ENCODE data around the gene INPP4B.
A peak's percentile ranks its signal among the peaks of the same experiment; 100 is the strongest.
"Not testable (repeated sequence)": the region's sequence is repeated elsewhere in the genome, so short reads cannot be mapped to it uniquely, and the experiment has no call there.

INPP4B gene

GRCh38 chr4:142824368-142824767, 21.7 kb downstream of the INPP4B start:
- DNase-seq (ENCODE audit: low spot score), result peak; percentile 14

- DNase-seq (ENCODE audit: low spot score), result no peak
These were observed 22.3 kb downstream of the INPP4B start for GRCh38 chr4:142823796-142824195.

DNA sequence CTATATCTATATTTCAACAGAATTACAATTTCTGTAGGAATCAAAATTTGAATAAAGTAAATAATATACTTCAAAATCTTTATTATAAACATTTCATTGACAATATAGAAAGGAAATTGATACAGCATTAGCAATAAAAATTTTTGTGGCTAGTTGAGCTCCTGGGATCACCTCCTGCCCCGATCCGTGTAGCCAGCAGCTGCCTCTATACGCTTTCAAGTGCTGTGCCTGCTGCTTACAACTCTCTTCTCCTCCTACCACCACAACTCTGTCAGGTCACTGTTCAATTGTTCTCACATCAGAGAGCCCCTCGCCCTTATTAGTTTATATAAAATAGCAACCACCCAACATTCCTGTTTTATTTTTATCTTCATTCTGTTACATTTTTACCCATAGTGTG, 27.6 kb downstream of the INPP4B start:
- no peak for DNase-seq (ENCODE audit: low spot score)

- DNase-seq (ENCODE audit: low spot score), result no peak
These were observed 28.1 kb downstream of the INPP4B start for GRCh38 chr4:142818031-142818430.

- DNase-seq (ENCODE audit: low spot score), result peak; percentile 39
These were observed 28.7 kb downstream of the INPP4B start for GRCh38 chr4:142817442-142817841.

DNA sequence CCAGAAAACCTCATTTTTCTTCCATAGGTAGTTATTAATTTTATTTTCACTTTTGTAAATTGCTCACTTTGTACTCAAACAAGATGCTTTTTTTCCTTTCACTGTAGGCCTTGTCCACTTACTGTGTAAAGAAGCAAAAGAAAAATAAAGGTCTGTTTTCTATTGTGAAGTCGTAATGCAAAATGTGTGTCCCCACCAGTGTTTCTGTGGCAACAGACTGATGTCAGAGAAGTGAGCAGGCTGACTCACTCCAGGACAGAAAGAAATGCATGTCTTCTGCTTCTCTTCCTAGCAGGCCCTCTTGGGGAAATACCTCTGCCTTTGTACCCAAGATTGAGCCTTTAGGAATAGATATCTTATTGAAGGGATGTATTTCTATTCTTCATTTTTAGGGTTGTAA, 30.3 kb downstream of the INPP4B start:
- DNase-seq (ENCODE audit: low spot score), result no peak

DNA sequence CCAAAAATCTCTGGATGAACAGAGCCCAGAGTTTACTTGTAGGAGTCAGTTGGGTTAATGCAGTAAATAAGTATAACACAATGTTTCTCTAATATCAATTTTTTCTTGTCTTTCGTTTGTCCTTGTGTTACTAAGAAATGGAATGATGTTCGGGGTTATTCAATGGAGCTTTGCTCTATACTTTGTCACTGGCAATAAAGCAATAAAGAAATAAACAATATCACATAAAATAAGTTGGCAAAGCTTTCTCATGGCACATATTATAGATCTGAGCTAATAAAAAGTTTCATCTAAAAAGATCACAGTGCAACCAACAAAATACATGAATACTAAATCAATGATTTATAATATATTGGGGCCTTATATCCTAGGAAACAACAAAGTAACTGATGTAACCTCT, 32.7 kb downstream of the INPP4B start:
- DNase-seq (ENCODE audit: low spot score), result no peak

DNA sequence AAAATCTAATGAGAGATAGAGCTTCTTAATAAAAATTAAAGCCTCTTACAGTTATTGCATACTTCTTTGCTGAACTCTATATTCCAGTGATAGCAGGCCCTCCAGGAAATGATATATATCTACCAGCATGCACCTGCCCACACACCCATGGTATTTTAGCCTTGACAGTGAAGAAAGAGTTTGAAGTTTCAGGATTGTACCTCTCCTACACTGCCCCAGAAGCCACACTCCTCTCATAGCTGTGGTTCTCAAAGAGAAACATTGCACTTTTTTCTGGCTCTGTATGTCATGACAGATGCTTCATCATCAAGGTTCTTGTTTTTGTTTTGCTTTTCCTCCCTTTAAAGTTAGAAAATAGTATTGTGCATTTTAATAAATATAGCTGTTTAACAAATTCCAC, 34.0 kb downstream of the INPP4B start:
- DNase-seq (ENCODE audit: low spot score), result no peak

- DNase-seq (ENCODE audit: low spot score), result no peak
These were observed 35.1 kb downstream of the INPP4B start for GRCh38 chr4:142811034-142811433.

DNA sequence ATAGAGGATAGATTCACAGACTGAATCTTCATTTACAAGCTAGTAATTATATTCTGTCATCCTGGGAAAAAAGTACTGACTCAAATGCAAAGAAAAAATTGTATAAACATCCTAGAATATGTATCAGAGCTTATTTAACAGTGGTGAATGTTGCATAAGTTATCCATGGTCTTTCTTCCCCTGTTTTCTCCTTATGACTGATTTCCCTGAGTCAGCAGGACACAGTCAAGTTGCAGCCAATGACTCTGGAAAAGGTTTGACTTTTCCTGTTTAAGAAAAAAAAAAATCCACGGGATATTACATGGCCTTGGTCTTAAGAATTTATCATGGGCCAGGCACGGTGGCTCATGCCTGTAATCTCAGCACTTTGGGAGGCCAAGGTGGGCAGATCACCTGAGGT, 36.5 kb downstream of the INPP4B start:
- no peak for DNase-seq (ENCODE audit: low spot score)

GRCh38 chr4:142803879-142804278, 42.2 kb downstream of the INPP4B start:
- not testable (repeated sequence) for DNase-seq (ENCODE audit: low spot score)

DNA sequence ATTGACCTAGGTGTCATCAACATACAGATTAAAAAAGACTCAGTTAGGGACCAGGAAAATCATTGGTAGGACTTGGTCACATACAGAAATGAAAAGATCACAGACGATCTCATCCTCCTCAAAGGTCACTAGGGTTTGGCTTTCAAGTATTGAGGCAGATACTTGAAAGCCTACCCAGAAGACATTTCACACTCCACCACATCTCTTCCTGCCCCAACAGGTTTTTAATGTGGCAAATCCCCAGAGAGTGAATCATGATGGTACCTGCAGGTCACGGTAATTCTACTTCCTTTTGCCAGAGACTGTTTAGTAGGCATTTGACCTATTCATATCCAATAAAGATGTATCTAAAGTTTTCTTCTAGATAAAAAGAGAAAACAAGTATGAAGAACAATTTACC, 44.1 kb downstream of the INPP4B start:
- no peak for DNase-seq (ENCODE audit: low spot score)

DNA sequence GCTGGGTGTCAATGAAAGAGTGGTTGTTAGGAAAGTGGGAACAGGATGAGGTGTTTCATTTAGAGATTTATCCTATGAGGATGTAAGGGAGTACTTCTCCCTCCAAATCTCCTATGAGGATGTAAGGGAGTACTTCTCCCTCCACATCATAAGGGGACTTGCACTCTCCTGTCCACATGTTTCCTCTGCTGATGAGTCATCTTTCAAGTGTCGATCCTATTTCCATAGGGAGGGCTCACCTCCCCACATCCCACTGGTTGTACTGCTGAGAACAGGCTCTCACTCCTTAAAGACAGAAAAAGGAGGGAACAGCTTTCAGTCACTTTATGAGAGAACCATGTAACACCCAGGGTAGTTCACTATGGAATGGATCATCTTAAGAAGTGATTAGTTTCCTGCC, 65.0 kb downstream of the INPP4B start:
- no peak for DNase-seq (ENCODE audit: low spot score)

DNA sequence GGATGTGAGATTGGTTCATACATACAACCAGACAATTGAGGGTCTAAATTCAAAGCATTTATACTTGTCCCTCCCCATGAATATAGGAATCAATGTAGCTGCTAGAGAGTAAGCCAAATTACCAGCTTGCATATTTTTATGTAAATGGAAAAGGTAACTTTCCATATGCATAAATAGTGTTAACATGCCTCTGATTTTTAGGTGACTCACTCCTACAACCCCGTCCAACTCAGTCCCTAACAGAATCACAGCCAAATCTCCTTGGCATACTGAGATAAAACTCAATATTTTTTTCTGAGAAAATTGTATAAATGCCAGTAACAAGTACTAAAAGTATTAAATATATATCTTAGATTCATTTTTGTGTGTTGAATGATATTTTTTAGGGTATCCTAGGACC, 67.2 kb downstream of the INPP4B start:
- DNase-seq (ENCODE audit: low spot score), result no peak

DNA sequence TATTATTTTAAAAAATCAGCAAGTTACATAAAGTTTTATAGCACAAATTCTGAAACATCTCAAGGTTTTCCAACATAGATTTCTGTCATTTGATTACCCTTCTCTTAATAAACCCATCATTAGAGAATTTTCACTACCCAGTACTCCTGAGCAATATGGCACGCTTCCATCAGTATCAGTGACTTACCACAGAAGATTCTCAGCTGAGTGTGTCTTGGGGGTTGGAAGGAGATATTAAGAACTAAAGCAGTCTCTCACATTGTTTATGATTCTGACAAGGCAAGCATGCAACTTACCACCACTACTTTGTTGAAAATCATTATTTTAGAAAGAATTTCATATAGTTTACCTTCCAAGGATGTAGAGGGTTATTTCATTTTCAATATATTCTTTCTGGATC, 67.7 kb downstream of the INPP4B start:
- no peak for DNase-seq (ENCODE audit: low spot score)

DNA sequence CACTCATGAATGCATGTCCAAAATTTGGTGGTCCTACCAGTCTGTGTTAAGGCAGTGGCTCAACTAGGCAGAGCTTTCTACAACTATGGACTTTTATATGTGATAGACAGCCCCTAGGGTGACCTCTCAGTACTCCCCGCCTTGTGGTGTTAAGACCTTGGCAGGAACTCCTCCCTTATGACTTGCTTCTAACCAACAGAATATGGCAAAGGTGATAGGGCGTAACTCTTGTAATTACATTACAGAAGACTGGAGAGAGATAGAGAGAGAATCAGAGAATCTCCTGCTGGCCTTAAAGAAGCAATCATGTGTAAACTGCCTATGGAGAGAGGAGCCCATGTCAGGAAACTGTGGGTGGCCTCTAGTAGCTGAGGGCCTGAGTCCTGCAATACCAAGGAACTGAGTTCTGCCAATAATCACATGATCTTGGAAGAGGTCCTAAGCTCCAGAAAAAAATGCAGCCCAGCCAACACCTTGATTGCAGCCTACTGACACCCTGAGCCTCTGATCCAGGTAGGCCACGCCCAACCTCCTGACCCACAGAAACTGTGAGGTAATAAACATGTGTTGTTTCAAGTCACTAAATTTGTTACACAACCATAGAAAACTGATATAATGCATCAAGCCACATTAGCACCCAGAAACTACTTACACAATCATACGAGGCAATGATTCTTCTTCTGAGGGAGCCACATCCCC, 68.9 kb downstream of the INPP4B start:
- DNase-seq (ENCODE audit: low spot score), result no peak

DNA sequence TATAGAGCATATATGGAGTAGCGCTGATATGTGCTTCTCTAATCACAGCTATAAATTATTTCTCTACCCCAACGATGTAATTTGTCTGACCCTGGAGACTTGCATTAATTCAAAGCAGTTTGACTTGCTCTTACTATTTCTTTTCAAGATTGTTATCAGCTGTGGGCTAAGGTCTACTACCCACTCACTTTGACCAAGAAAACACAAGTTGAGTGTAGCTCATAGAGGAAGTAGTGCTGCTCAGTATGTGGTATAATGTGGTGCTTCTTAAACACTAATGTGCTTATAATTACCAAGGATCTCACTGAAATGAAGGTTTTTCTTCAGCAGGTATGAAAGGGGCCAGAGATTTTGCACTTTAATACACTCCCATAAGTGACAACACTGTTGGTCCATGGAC, 70.1 kb downstream of the INPP4B start:
- no peak for DNase-seq (ENCODE audit: low spot score)

- DNase-seq (ENCODE audit: low spot score), result no peak
These were observed 72.6 kb downstream of the INPP4B start for GRCh38 chr4:142773505-142773904.

GRCh38 chr4:142762280-142762679, 83.8 kb downstream of the INPP4B start:
- DNase-seq (ENCODE audit: low spot score), result no peak

GRCh38 chr4:142752202-142752786, 93.8 kb downstream of the INPP4B start:
- DNase-seq (ENCODE audit: low spot score), result no peak

DNA sequence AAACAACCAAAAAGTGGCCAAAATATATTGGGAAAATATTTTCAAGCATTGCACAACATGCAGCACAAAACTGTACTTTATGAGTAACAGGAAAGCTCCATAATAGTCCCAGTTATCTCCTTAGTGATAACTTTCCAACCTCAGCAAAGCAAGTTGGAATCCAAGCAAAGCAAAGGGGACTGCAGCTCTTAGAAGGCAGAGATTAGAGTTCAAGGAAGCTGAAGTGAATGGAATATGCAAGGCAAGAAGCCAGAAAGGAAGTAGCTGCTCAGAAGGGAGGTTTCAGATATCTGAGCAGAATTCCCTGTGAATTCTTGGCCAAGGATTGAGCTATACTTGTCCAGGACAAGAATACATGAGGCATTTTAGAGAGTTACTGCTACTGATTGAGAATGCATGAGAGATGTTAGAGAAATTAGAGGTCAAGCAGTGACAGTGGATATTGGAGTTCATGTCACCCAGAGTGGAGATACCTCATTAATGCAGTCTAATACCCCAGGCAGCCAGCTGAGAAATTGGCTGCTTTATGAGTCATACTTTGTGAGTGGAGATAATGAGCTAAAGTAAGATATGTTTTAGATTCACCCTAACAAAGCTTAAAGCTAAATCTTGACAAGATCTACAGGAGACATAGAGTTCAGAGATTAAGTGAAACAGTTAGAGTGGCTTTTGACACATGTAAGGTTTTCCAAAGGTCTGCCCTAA, 102.8 kb downstream of the INPP4B start:
- DNase-seq (ENCODE audit: low spot score), result peak; percentile 17

- DNase-seq (ENCODE audit: low spot score), result no peak
These were observed 104.1 kb downstream of the INPP4B start for GRCh38 chr4:142741995-142742394.

GRCh38 chr4:142728233-142728632, 117.9 kb downstream of the INPP4B start:
- no peak for DNase-seq (ENCODE audit: low spot score)

- no peak for DNase-seq (ENCODE audit: low spot score)
These were observed 119.0 kb downstream of the INPP4B start for GRCh38 chr4:142727149-142727548.

All from COLO829 (cell line).